ENCODE results near the gene SORBS2.

- TF ChIP-seq CTCF (IDR thresholded peaks at IDR 0.05) = no peak
- TF ChIP-seq POLR2AphosphoS5 (IDR thresholded peaks at IDR 0.05) = no peak
- no peak for TF ChIP-seq POLR2A (IDR thresholded peaks at IDR 0.05; ENCODE audit: low read depth)
- no peak for TF ChIP-seq EP300 (IDR thresholded peaks at IDR 0.05)
These were observed 26.1 kb upstream of the SORBS2 start for GRCh38 chr4:185838104-185838452.
